GM19193 (cell line): ENCODE results near the gene NFKBIZ.

Source experiments
- POLR2A ChIP-seq: IDR thresholded peaks from 4 replicates; pipeline ENCODE4 v1.6.1; 2011; ENCODE audit not compliant: insufficient read depth, insufficient read length; ENCODE audit errors: extremely low read depth

The NFKBIZ gene

DNA sequence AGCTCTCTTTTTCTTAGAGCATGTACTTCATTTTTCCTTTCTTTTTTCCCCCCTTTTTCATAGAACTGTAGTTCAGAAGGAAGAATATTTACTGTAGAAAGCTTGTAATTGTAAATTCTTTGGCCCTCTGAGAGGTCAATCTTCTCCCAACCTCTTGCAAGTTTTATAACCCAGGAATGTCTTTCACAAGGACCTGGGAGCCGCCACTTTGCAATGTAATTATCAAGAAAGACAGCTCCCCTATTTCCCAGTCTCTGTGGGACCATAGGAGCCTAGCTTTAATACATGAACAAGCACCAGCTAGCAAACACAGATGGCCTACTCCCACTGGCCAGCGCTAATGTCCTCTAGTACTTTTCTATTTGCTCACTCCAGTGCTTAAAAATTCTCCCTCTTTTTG is 51.4 kb downstream of the NFKBIZ start:
- TF ChIP-seq POLR2A, result no peak

DNA sequence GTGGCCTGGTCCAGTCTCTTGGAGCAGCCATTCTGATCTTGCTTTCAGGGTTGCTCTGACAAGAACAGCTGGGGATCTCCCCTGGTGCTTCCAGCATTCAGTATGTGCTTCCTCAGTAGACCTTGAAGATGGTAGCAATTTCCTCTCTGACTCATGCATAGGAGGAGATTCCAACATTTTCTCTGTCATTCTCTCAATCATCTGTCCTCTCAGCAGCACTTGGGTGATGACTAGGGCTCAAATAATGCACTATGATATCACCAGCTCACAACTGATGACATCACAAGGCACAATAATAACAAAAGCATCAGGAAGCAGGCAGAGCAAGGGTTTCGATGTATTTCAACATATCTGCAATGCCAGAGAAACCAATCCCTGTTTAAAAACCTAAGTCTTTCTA is 52.7 kb downstream of the NFKBIZ start:
- no peak for TF ChIP-seq POLR2A

- no peak for TF ChIP-seq POLR2A
Measured at GRCh38 chr3:101903451-101903871, 54.1 kb downstream of the NFKBIZ start.
